NCI-H2171 treated with DMSO at 0.1 percent for 48 hours (cell line): Measurements from ENCODE around the gene SELPLG.
"Not testable (repeated sequence)": the region's sequence is repeated elsewhere in the genome, so short reads cannot be mapped to it uniquely, and the experiment has no call there.

Source experiments
- DNase-seq: peaks from one replicate; lab custom pipeline; 2025; lab: John Stamatoyannopoulos, UW

SELPLG gene

DNA sequence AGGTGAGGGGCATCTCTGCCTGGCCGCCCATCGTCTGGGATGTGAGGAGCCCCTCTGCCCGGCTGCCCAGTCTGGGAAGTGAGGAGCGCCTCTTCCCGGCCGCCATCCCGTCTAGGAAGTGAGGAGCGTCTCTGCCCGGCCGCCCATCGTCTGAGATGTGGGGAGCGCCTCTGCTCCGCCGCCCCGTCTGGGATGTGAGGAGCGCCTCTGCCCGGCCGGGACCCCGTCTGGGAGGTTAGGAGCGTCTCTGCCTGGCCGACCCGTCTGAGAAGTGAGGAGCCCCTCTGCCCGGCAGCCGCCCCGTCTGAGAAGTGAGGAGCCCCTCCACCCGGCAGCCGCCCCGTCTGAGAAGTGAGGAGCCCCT, 22.1 kb upstream of the SELPLG start:
- DNase-seq, result not testable (repeated sequence)

DNA sequence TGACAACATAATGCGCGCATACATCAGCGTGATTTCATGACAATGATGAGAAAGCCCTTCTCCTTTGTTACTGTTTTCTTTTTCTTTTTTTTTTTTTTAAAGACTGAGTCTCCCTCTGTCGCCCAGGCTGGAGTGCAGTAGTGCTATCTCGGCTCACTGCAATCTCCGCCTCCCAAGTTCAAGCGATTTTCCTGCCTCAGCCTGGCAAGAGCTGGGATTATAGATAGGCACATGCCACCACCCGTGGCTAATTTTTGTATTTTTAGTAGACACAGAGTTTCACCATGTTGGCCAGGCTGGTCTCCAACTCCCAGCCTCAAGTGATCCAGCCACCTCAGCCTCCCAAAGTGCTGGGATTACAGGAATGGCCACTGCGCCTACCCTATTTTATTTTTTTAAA, 20.9 kb upstream of the SELPLG start:
- not testable (repeated sequence) for DNase-seq

DNA sequence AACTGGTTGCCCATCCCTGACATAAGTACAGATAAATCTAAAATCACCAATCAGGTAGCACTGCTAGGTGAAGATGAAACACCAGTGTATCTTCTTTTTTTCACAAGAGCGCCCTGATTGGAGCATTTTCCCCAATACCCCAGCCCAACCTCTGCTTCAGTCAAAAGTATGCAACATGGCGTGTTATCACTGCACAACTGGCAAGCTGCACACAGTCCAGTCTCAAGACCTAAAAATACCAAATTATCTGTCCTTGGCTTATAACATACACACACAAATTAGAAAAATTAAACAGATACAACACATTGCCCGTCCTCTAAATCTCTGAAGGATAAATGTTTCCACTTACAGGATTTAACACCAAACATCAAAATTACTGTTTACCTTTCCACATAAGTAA, 20.2 kb upstream of the SELPLG start:
- no peak for DNase-seq

DNA sequence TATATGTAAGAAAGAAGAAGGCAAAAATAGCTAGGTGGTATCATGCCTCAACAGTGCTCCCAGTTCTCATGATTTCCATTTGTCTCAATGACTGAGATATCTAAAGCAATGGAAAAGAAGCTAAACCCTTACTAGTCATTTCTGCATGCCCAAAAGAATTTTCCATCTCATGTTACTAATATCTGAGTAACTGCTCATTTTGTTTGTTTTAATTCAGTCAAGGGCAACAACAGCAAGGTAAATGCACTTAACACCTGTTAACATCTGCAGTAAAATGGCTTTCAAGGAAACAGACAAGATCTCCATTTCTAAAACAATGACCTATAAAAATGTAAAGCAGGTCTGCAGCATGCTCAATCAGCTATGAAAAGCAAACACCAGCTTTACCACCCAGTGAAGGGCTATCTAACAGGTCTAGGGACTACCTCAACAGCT, 19.4 kb upstream of the SELPLG start:
- DNase-seq, result peak; percentile 21

DNA sequence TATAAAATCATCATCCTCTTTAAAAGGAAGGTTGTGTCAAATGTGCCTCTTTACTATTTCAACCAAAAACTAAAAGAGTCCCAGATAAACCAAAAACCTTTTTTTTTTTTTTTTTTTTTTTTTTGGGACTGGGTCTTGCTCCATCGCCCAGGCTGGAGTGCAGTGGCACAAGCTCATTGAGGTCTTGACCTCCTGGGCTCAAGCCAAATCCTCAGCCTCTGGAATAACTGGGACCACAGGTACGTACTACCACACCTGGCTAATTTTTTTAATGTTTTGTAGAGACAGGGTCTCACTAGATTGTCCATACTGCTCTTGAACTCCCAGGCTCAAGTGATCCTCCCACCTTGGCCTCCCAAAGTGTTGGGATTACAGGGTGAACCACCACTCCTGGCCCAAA, 16.4 kb upstream of the SELPLG start:
- no peak for DNase-seq

GRCh38 chr12:108649669-108650068, 16.0 kb upstream of the SELPLG start:
- no peak for DNase-seq

DNA sequence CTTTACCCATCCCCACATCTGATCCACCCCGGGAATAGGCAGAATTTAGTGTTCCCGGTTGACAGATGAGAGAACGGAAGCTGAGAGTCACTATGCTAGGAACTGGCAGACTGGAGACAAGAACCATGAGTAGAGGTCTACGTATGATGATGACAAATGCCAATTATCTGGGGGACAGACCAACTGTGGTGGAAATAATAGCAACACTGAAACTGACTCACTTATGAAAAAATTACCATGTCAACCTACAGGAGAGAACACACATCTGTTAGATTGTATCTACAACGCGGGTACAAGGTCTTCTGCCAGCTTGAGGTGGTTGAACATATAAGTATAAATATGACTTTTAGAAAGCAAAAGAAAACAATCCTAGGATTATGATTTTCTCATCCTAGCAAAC, 15.4 kb upstream of the SELPLG start:
- DNase-seq, result no peak

GRCh38 chr12:108648371-108648770, 14.7 kb upstream of the SELPLG start:
- DNase-seq, result no peak

DNA sequence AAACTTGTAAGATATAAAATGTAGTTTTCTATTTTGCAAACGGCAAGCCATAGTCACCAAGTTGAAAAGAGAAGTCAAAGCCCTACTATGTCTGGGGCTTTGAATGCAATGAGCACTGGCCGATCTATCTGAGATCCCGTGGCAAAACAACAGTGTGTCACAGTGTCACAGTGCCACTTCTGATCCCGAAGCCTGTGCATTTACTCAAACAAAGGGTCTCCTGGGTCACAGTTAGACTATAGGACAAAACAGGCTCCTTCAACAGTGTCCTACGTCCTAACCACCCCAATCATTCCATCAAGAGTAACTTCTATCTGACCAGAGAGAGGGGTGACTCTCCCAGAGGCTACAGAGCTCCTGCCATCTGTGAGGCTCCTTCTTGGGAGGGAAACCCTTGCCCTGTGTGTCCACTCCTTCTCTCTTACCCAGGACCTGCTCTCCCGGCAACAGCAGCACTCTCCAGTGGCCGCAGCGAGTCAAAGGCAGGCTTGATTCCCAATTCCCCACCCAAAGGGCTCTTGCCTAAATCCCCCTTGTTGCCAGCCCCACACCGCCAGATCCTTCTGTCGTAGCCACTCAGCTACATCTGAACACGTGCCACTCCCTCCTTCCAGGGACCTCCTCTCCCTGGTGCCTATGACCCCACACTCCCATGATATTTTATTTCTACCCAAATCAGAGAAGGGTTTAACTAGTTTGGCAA, 14.0 kb upstream of the SELPLG start:
- no peak for DNase-seq

DNA sequence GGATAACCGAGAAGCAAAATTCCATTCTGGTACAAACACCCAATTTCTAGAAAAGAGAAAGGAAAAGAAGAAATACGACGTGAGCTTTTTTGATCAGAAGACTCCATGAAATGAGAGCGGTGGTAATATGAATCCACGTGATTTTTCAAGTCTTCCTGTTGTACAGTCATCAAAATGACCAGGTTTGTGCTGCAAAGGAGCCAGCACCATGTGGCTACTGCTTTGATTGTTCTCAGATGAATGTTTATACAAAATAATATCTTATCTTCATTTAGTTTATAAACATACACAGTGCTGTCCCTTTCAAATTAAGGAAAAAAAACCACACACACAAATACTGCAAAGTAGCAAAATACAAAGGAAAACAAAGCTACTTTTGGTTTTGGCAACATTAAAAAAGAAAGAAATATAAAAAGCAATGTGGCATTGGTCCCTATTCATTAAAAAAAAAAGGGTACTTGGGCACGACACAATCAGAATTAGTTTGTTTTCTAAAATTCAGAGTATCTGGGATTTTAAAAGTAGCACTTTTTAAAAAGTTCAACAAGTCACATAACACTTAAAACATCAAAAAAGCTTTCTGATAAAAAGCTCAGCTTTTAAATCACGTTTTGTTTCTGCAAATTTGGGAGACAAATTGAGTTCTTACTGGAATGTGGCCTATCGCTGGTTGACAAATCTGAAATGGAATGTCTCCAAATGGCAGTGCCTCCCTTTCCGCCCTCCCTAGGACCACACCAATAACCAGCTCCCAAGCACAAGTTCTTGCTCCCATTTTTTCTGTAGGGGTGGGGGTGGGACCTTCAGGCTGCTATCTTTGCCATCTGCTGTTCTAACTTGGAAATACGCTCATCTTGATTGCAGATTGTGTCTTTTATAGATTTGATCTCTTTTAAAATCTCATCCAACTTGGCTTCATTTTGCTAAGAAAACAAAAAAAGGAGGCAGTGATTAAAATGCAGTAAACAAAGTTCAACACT, 13.2 kb upstream of the SELPLG start:
- no peak for DNase-seq

GRCh38 chr12:108645686-108646599, 12.2 kb upstream of the SELPLG start:
- no peak for DNase-seq

GRCh38 chr12:108644811-108645120, 11.1 kb upstream of the SELPLG start:
- no peak for DNase-seq

GRCh38 chr12:108643941-108644810, 10.5 kb upstream of the SELPLG start:
- no peak for DNase-seq

GRCh38 chr12:108642899-108643654, 9.4 kb upstream of the SELPLG start:
- DNase-seq, result no peak

DNA sequence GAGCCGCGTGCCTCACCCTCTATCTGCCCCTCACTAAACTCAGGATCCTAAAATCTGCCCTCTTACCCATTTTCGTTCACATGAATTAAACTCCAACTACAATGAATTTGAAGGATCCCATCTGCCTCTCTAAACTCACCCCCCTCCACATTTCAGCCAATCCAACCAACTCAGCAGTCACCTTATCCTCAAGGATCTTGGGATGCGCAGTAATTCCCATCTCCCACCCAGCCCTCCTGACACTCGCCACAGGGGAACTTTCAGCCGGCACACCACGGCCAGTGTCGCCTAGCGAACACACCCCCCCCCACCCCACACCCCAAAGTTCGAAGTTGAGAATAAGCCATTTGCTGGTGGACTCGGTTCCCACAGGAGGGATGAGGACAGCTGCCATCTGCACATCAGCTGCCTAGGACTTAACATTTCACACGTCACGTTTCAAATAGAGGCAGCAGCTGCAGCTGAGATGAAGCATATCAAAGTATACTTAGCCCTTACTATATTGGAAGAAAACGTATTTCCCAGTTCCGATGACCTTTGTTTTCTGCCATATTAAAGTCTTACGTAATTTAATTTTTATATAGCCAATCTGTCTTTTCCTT, 8.7 kb upstream of the SELPLG start:
- peak; percentile 88 for DNase-seq

GRCh38 chr12:108641446-108642268, 8.0 kb upstream of the SELPLG start:
- no peak for DNase-seq

GRCh38 chr12:108640802-108641445, 7.2 kb upstream of the SELPLG start:
- DNase-seq, result peak; percentile 72

GRCh38 chr12:108638997-108639822, 5.5 kb upstream of the SELPLG start:
- DNase-seq, result no peak
